Measurements from ENCODE around the gene DISC1.
"Not testable (repeated sequence)": the region's sequence is repeated elsewhere in the genome, so short reads cannot be mapped to it uniquely, and the experiment has no call there.

The DISC1 gene

DNA sequence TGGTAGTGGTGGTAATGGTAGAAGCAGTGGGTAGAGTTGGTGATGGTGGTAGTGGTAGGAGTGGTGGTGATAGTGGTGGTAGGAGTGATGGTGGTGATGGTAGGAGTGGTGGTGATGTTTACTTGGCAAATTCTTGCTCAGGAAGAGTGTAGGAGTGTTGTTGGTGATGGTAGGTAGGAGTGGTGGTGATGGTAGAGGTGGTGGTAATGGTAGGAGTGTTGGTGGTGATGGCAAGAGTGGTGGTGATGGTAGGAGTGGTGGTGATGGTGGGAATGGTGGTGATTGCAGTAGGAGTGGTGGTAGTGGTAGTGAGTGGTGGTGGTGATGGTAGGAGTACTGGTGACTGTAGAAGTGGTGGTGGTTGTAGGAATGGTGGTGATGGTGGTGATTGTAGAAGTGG lies 106.5 kb downstream of the DISC1 start:
- DNase-seq = no peak

DNA sequence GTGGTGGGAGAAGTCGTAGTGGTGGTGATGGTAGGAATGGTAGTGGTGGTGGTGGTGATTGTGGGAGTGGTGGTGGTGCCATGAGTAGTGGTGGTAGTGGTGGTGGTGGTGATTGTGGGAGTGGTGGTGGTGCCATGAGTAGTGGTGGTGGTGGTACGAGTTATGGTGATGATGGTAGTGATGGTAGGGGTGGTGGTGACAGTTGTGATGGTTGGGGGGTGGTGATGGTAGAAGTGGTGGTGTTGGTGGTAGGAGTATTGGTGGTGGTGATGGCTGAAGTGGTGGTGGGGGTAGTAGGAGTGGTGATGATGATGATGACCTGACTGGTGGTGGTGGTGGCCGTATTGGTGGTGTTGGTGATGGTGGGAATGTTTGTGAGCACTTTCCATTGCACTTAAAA lies 107.1 kb downstream of the DISC1 start:
- DNase-seq = no peak

- DNase-seq = no peak
Observed at GRCh38 chr1:231734417-231734816, 107.8 kb downstream of the DISC1 start.

- DNase-seq = no peak
Observed at GRCh38 chr1:231735411-231735810, 108.8 kb downstream of the DISC1 start.

DNA sequence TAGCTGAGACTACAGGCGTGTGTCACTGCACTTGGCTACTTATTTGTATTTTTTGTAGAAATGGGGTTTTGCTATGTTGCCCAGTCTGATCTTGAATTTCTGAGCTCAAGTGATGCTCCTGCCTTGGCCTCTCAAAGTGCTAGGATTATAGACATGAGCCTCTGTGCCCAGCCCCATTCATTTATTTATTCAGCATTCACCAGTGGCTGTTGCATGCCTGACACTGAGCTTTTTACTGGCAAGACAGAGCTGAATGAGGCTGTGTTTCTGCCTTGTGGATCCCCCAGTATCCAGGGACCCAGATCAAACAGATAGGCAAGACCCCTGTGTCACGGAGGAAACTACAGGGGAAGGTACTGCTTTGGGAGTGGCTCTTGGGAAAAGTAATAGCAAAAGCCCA lies 109.4 kb downstream of the DISC1 start:
- no peak for DNase-seq

GRCh38 chr1:231736464-231736863 lies 109.9 kb downstream of the DISC1 start:
- DNase-seq = no peak

GRCh38 chr1:231738554-231738953 lies 112.0 kb downstream of the DISC1 start:
- DNase-seq = no peak

DNA sequence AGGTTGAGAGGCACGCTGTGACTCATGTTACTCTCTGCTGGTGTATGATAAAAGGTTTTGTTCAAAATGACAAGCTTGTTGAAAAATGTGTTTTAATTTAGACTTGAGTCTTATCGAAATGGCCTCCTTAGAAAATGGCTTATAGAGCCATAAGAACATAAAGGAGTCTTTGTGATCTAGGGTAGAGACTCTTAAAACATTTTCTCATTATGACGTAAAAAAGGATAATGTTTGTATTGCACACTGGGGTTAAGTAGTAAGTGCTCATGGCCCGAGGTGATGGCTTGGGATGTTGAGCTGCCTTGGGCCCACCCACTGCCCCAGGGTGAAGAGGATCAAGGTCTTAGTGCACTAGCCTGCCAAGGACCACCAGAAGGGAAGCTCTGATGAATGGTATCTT lies 117.4 kb downstream of the DISC1 start:
- DNase-seq = no peak

- DNase-seq = peak; percentile 3
Observed at GRCh38 chr1:231748760-231749415, 122.3 kb downstream of the DISC1 start.

DNA sequence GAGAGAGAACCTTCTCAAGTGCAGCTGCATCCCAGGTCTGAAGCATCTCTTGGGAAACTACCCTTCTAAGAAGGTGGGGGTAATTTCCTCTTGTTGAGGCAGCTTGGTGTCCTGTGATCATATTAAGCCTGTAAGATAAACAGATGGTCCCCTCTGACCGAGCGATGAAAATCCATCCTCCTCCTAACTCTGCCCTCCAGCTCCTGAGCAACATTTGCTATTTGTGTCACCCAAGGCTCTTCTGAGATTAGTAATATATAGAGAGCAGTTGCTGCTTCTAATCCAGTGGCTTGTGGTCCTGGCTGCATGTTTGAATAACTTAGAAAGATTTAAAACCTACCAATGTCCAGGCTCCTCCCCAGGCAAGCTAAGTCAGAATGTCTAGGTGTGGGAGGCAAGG lies 123.7 kb downstream of the DISC1 start:
- DNase-seq = no peak

DNA sequence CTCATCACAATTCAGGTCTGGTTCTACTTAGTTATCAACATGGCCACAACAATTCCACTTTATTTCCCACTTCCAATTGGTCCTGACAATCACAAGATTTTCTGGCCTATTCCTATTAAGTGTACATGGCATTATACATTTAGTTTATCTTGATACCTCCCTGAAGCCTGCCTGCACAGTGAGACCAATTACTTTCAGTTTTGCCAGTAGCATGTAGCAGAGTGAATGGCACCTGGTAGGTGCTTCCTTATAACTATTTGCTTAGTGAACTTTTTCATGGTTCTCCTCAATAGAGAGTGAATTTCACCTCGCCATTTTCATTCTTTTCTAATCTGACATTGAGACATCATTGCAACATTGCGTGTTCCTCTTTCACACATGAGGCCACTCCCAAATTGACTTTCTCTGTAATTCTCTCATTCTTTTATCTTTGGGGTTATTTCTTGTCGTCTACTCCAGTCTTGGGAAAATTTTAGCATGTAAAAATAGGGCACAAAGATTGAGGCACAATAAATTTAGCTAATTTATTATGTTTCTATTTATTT lies 124.3 kb downstream of the DISC1 start:
- no peak for DNase-seq

DNA sequence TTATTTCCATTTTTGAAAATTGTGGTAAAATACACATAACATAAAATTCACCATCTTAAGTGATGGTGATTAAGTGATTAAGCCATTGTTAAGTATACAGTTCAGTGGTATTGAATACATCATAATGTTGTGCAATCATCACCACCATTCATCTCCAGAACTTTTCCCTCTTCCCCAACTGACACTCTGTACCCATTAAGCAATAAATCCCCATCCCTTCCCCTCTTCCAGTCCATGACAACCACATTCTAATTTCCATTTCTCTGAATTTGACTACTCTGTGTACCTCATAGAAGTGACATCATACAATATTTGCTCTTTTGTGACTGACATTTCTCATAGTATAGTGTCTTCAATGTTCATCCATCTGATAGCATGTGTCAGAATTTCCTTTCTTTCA lies 124.8 kb downstream of the DISC1 start:
- DNase-seq = peak; percentile 4

DNA sequence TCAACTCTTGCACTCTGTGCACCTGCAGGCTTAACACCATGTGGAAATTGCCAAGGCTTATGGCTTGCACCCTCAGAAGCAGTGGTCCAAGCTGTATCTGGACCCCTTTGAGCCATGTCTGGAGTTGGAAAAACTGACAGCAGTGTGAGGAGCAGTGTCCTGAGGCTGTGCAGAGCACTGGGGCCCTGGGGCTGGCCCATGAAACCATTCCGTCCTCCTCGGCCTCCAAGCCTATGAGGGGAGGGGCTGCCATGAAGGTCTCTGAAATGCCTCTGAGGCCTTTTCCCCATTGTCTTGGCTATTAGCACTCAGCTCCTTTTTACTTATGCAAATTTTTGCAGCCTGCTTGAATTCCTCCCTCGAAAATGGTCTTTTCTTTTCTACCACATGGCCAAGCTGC lies 126.7 kb downstream of the DISC1 start:
- no peak for DNase-seq

DNA sequence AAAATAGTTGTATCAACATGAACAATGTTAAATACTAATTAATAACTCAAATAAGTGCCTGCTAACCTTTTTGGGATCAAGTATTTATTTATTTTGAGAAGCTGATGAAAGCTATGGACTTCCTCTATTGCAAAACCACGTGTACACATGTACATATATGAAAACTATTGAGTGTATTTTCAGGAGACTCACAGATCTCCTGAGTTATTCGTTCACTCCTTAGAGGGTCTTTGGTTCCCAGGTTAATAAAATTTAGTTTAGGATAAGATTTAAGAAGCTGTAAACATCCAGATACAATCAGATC lies 130.5 kb downstream of the DISC1 start:
- no peak for DNase-seq

- DNase-seq = no peak
Observed at GRCh38 chr1:231757759-231758158, 131.2 kb downstream of the DISC1 start.

DNA sequence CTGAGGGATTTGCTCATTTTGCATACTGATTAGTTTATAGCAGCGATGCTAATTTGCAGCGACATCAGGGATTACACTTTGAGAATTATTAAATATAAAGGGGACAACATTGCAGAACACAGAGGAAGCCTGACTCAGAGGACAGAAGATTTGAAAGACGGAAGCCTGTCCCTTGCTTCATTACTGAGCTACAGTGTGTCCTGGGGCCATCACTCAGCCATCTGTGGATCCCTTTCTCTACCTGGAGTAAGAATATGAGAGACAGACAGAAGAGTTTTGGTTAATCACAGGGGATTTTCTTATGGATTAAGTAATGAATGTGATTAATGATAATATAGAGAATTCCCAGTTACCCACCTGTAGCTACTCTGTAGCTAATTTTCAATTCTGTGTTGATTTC lies 134.7 kb downstream of the DISC1 start:
- DNase-seq = no peak

- DNase-seq = no peak
Observed at GRCh38 chr1:231761747-231762541, 135.4 kb downstream of the DISC1 start.

- DNase-seq = no peak
Observed at GRCh38 chr1:231763456-231763855, 136.9 kb downstream of the DISC1 start.

GRCh38 chr1:231765825-231766224 lies 139.2 kb downstream of the DISC1 start:
- DNase-seq = not testable (repeated sequence)

DNA sequence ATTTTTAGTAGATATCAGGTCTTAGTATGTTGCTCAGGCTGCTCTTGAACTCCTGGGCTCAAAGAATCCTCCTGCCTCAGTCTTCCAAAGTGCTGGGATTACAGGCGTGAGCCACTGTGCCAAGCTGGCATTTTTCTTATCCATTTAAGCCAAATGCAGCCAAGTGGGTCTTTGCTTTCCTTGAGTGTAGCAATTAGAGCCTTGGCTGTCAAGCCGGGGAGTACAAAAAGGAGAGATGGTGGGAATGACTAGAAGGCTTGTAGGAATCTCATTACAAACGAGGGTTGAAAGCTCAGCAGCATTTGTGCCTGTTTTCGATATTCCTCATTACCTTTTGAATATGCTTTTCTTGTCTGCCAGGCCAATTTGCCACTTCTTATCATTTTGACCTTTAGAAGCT lies 140.9 kb downstream of the DISC1 start:
- DNase-seq = no peak

DNA sequence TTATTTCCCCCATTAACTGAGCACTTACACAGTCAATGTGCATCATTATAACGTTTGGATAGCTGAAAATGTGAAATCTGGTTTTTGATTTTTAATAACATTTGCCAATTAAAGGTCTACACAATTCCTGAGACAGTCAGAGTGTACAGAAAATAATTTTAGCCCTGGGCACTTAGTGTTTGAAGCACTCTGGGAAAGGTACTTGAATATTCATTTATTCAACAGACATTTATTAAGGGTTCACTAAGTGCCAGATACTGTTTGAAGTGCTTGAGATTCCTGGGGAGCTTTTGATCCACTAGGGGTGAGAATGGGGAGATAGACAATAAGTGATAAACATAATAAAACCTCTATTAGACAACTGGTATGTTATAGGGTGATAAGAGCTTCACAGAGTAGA lies 141.8 kb downstream of the DISC1 start:
- no peak for DNase-seq

- no peak for DNase-seq
Observed at GRCh38 chr1:231770506-231771175, 144.1 kb downstream of the DISC1 start.

- no peak for DNase-seq
Observed at GRCh38 chr1:231774719-231775335, 148.2 kb downstream of the DISC1 start.

All from fibroblast of skin of abdomen (primary cell).